ENCODE data around the gene EIF4G2. TPM values are rescaled to one million over a fixed set of nuclear protein-coding genes. Genes with fewer than 3 reads are reported as not detected.

Gene EIF4G2
- total and polyA plus RNA-seq, 2 donors from 2014 or later = 238 to 716 TPM

DNA sequence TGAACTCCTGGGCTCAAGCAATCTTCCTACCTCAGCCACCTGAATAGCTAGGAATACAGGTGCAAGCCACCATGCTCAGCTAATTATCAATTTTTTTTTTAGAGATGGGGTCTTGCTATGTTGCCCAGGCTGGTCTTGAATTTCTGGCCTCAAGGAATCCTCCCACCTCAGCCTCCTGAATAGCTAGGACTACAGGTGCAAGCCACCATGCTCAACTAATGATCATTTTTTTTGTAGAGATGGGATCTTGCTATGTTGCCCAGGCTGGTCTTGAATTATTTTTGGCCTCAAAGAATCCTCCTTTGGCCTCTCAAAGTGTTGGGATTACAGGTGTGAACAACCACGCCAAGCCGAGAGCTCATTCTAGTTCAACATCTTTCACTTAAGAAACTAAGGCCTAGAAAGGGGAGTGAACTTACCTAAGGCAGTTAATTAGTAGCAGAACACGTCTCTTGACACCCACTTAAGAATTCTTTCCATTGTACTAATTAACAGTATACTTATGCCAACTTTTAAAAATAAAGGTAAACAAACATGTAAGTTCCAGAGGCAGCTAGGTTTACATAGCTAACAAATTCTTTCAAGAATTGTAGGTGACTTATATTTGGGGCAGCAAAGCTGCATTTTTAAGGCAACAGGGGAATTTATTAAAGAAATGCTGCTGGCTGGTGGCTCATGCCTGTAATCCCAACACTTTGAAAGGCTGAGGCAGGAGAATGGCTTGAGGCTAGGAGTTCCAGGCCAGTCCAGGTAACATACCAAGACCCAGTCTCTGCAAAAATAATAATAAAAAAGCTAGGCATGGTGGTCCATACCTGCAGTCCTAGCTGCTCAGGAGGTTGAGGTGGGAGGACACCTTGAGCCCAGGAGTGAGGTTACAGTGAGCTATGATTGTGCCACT lies 39.5 kb upstream of the EIF4G2 start:
- intact Hi-C loops (cut with DNase I) = no loop called here
- H3K9me3 ChIP-seq (ENCODE audit: control insufficient read depth in 2 of 3, insufficient read depth in 1 of 3, low read length in 3 of 3) = no peaks in the 10 kb centered on the region
- peaks cover 0 to 2% (median 0%) of the 10 kb centered on the region in 3 donors for H3K4me1 ChIP-seq (ENCODE audit: control insufficient read depth in 2 of 3, insufficient read depth in 2 of 3, low read depth in 1 of 3, low read length in 3 of 3)
- TF ChIP-seq, protein P1, sequence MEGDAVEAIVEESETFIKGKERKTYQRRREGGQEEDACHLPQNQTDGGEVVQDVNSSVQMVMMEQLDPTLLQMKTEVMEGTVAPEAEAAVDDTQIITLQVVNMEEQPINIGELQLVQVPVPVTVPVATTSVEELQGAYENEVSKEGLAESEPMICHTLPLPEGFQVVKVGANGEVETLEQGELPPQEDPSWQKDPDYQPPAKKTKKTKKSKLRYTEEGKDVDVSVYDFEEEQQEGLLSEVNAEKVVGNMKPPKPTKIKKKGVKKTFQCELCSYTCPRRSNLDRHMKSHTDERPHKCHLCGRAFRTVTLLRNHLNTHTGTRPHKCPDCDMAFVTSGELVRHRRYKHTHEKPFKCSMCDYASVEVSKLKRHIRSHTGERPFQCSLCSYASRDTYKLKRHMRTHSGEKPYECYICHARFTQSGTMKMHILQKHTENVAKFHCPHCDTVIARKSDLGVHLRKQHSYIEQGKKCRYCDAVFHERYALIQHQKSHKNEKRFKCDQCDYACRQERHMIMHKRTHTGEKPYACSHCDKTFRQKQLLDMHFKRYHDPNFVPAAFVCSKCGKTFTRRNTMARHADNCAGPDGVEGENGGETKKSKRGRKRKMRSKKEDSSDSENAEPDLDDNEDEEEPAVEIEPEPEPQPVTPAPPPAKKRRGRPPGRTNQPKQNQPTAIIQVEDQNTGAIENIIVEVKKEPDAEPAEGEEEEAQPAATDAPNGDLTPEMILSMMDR (IDR thresholded peaks at IDR 0.05; ENCODE audit: borderline replicate concordance, extremely low read depth, insufficient read depth) = no peak
- no peak for FAIRE-seq
- H3K27me3 ChIP-seq (ENCODE audit: control insufficient read depth, insufficient read depth, low read length) = no peaks in the 10 kb centered on the region
- no peak overlapping the region for H3K4me3 ChIP-seq (ENCODE audit: low read length in 3 of 3)
- no peak overlapping the region for H3K9ac ChIP-seq (ENCODE audit: low read length in 3 of 3)
- no peak overlapping the region for H3K27ac ChIP-seq (ENCODE audit: low read depth in 2 of 2, low read length in 2 of 2)
- peaks cover 2 to 8% (median 8%) of the 10 kb centered on the region in 3 donors for H3K36me3 ChIP-seq (ENCODE audit: control insufficient read depth in 2 of 3, insufficient read depth in 3 of 3, low read length in 3 of 3)
- no peak for DNase-seq

DNA sequence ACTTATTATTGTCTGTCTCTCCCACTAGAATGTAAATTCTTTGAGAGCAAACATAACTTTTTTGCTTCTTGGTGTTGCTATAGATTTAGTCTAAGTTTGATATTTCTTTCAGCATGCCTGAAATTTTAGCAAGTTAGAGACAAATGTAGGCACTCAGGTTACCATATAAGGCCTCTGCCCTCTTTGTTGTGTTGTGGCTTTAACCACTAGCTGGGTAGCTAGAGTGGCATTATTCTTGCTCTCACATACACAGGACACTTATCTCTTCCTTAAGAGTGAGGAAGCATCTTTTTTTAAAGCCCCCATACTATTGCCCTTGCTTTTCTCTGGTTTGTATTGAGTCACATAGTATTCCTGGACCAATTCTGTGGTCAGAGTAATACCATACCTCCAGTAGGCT lies 37.9 kb upstream of the EIF4G2 start:
- peaks cover 0 to 2% (median 0%) of the 10 kb centered on the region in 3 donors for H3K4me1 ChIP-seq (ENCODE audit: control insufficient read depth in 2 of 3, insufficient read depth in 2 of 3, low read depth in 1 of 3, low read length in 3 of 3)
- TF ChIP-seq, protein P1 (IDR thresholded peaks at IDR 0.05; ENCODE audit: borderline replicate concordance, extremely low read depth, insufficient read depth) = no peak
- no peaks in the 10 kb centered on the region for H3K36me3 ChIP-seq (ENCODE audit: control insufficient read depth in 2 of 3, insufficient read depth in 3 of 3, low read length in 3 of 3)
- no peak for FAIRE-seq
- H3K27ac ChIP-seq (ENCODE audit: low read depth in 2 of 2, low read length in 2 of 2) = no peak overlapping the region
- no peaks in the 10 kb centered on the region for H3K27me3 ChIP-seq (ENCODE audit: control insufficient read depth, insufficient read depth, low read length)
- H3K4me3 ChIP-seq (ENCODE audit: low read length in 3 of 3) = no peak overlapping the region
- intact Hi-C loops (cut with DNase I) = no loop called here
- no peak overlapping the region for H3K9ac ChIP-seq (ENCODE audit: low read length in 3 of 3)
- H3K9me3 ChIP-seq (ENCODE audit: control insufficient read depth in 2 of 3, insufficient read depth in 1 of 3, low read length in 3 of 3) = no peaks in the 10 kb centered on the region
- no peak for DNase-seq

DNA sequence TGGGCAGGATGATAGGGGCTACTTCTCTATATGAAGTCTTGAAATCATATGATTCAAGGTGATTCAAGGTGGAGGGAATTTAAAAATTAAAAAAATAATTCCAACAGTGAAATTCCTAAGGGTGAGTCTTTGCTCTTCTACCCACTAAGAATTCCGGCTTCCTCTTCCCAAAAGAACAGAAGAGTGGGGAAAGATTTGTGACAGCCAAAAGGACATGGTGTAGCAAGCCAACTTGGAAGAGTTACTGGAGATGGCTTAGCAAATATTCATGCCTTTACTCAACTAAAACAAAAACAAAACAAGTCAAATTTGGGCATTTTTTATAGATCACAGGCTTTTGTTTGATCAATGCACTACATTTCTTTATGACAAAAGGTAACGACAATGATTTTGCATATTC lies 36.9 kb upstream of the EIF4G2 start:
- no peak for DNase-seq
- peaks cover 0 to 2% (median 0%) of the 10 kb centered on the region in 3 donors for H3K4me1 ChIP-seq (ENCODE audit: control insufficient read depth in 2 of 3, insufficient read depth in 2 of 3, low read depth in 1 of 3, low read length in 3 of 3)
- H3K27me3 ChIP-seq (ENCODE audit: control insufficient read depth, insufficient read depth, low read length) = no peaks in the 10 kb centered on the region
- no peaks in the 10 kb centered on the region for H3K9me3 ChIP-seq (ENCODE audit: control insufficient read depth in 2 of 3, insufficient read depth in 1 of 3, low read length in 3 of 3)
- FAIRE-seq = no peak
- no peak overlapping the region for H3K9ac ChIP-seq (ENCODE audit: low read length in 3 of 3)
- H3K36me3 ChIP-seq (ENCODE audit: control insufficient read depth in 2 of 3, insufficient read depth in 3 of 3, low read length in 3 of 3) = no peaks in the 10 kb centered on the region
- no peak overlapping the region for H3K4me3 ChIP-seq (ENCODE audit: low read length in 3 of 3)
- no peak overlapping the region for H3K27ac ChIP-seq (ENCODE audit: low read depth in 2 of 2, low read length in 2 of 2)
- TF ChIP-seq, protein P1 (IDR thresholded peaks at IDR 0.05; ENCODE audit: borderline replicate concordance, extremely low read depth, insufficient read depth) = no peak
- intact Hi-C loops (cut with DNase I) = no loop called here

Data from kidney (tissue), 14 donors.